IgD-negative memory B cell (primary cell): Measurements from ENCODE around the gene ATP5PB. TPM values are rescaled to one million over a fixed set of nuclear protein-coding genes. Genes with fewer than 3 reads are reported as not detected.

Source experiments
- H3K27ac Mint-ChIP-seq, 3 donors: one replicate each; pipeline ENCODE4 v1.8.0; 2020 to 2022; ENCODE audit warnings: mild to moderate bottlenecking in 3 of 3, mixed read lengths in 3 of 3, moderate library complexity in 1 of 3
- H3K27me3 Mint-ChIP-seq: one replicate; pipeline ENCODE4 v1.8.0; 2021; ENCODE audit warnings: mixed read lengths
- H3K36me3 Mint-ChIP-seq: one replicate; pipeline ENCODE4 v1.8.0; 2020; ENCODE audit warnings: mild to moderate bottlenecking, mixed read lengths
- H3K4me1 Mint-ChIP-seq, 3 donors: one replicate each; pipeline ENCODE4 v1.8.0; 2020 to 2022; ENCODE audit warnings: mixed read lengths in 3 of 3, mild to moderate bottlenecking in 1 of 3
- H3K4me3 Mint-ChIP-seq, 4 donors: one replicate each; pipeline ENCODE4 v1.8.0; 2020 to 2022; ENCODE audit warnings: mild to moderate bottlenecking in 4 of 4, mixed read lengths in 4 of 4, moderate library complexity in 3 of 4
- H3K9me3 Mint-ChIP-seq, 3 donors: one replicate each; pipeline ENCODE4 v1.8.0; 2020 to 2021; ENCODE audit warnings: mixed read lengths in 3 of 3, mild to moderate bottlenecking in 1 of 3
- polyA plus RNA-seq: library from polyadenylated mRNA; unstranded; fragments of 300-500 nt; fragmentation: Illumina TruSeq; gene quantifications from one replicate; pipeline ENCODE4 v1.2.3, GENCODE V29; 2021

Gene ATP5PB
- polyA plus RNA-seq, 1 donor from 2014 or later: 390 TPM

GRCh38 chr1:111436726-111437125 lies 12.5 kb upstream of the ATP5PB start:
- no peaks in the 10 kb centered on the region for H3K27me3 Mint-ChIP-seq
- no peaks in the 10 kb centered on the region for H3K36me3 Mint-ChIP-seq
- H3K4me1 Mint-ChIP-seq: peaks cover 5 to 10% (median 8%) of the 10 kb centered on the region in 3 donors
- H3K4me3 Mint-ChIP-seq: no peak overlapping the region
- H3K27ac Mint-ChIP-seq: peak overlapping the region in 2 of 3 donors; percentile 19 to 49
- H3K9me3 Mint-ChIP-seq: no peaks in the 10 kb centered on the region

- Mint-ChIP-seq H3K36me3 (no peaks in the 10 kb centered on the region), H3K27me3 (no peaks in the 10 kb centered on the region), H3K4me1 (peaks cover 5 to 12% (median 12%) of the 10 kb centered on the region in 3 donors), H3K27ac (no peak overlapping the region), H3K9me3 (no peaks in the 10 kb centered on the region), H3K4me3 (no peak overlapping the region)
These were observed 9.6 kb upstream of the ATP5PB start for GRCh38 chr1:111439461-111440351.

GRCh38 chr1:111441573-111442192 lies 7.6 kb upstream of the ATP5PB start:
- Mint-ChIP-seq H3K9me3 (no peaks in the 10 kb centered on the region), H3K27me3 (no peaks in the 10 kb centered on the region), H3K27ac (peak overlapping the region; percentile 53 to 78 (median 66)), H3K4me1 (peaks cover 13 to 18% (median 17%) of the 10 kb centered on the region in 3 donors), H3K36me3 (no peaks in the 10 kb centered on the region), H3K4me3 (peak overlapping the region in 1 of 4 donors; percentile 63)

- Mint-ChIP-seq H3K4me1 (peaks cover 18 to 24% (median 21%) of the 10 kb centered on the region in 3 donors), H3K4me3 (no peak overlapping the region), H3K27me3 (no peaks in the 10 kb centered on the region), H3K9me3 (no peaks in the 10 kb centered on the region), H3K36me3 (no peaks in the 10 kb centered on the region), H3K27ac (peak overlapping the region in 1 of 3 donors; percentile 50)
These were observed 6.8 kb upstream of the ATP5PB start for GRCh38 chr1:111442457-111442856.

- peak overlapping the region in 1 of 3 donors; percentile 63 for H3K27ac Mint-ChIP-seq
- H3K36me3 Mint-ChIP-seq: no peaks in the 10 kb centered on the region
- H3K4me3 Mint-ChIP-seq: peak overlapping the region in 1 of 4 donors; percentile 54
- peaks cover 28 to 33% (median 32%) of the 10 kb centered on the region in 3 donors for H3K4me1 Mint-ChIP-seq
- H3K27me3 Mint-ChIP-seq: no peaks in the 10 kb centered on the region
- H3K9me3 Mint-ChIP-seq: no peaks in the 10 kb centered on the region
These were observed 5.2 kb upstream of the ATP5PB start for GRCh38 chr1:111444031-111444430.

- Mint-ChIP-seq H3K4me3 (peak overlapping the region in 2 of 4 donors; percentile 84 to 99), H3K27ac (peak overlapping the region; percentile 20 to 47 (median 39)), H3K36me3 (peaks cover 8% of the 10 kb centered on the region), H3K27me3 (no peaks in the 10 kb centered on the region), H3K4me1 (peaks cover 43 to 44% (median 44%) of the 10 kb centered on the region in 3 donors), H3K9me3 (no peaks in the 10 kb centered on the region)
These were observed 2.7 kb upstream of the ATP5PB start for GRCh38 chr1:111446546-111446945.

GRCh38 chr1:111446967-111447892 lies 2.0 kb upstream of the ATP5PB start:
- Mint-ChIP-seq H3K36me3 (peaks cover 8% of the 10 kb centered on the region), H3K4me3 (peak overlapping the region; percentile 99 to 100 (median 100)), H3K4me1 (peaks cover 41 to 47% (median 47%) of the 10 kb centered on the region in 3 donors), H3K9me3 (no peaks in the 10 kb centered on the region), H3K27me3 (no peaks in the 10 kb centered on the region), H3K27ac (peak overlapping the region; percentile 20 to 93 (median 24))

GRCh38 chr1:111448482-111448917 lies 764 bp upstream of the ATP5PB start:
- Mint-ChIP-seq H3K4me3 (peak overlapping the region; percentile 99 to 100 (median 100)), H3K4me1 (peaks cover 41 to 50% (median 50%) of the 10 kb centered on the region in 3 donors), H3K9me3 (no peaks in the 10 kb centered on the region), H3K36me3 (peaks cover 8% of the 10 kb centered on the region), H3K27me3 (no peaks in the 10 kb centered on the region), H3K27ac (peak overlapping the region; percentile 93 to 99 (median 99))

GRCh38 chr1:111449703-111450017 lies 396 bp downstream of the ATP5PB start:
- Mint-ChIP-seq H3K27ac (peak overlapping the region; percentile 93 to 99 (median 99)), H3K27me3 (no peaks in the 10 kb centered on the region), H3K4me1 (peaks cover 42 to 55% (median 52%) of the 10 kb centered on the region in 3 donors), H3K4me3 (peak overlapping the region; percentile 99 to 100 (median 100)), H3K9me3 (no peaks in the 10 kb centered on the region), H3K36me3 (peaks cover 8% of the 10 kb centered on the region)

GRCh38 chr1:111450185-111450584 lies 921 bp downstream of the ATP5PB start:
- Mint-ChIP-seq H3K27me3 (no peaks in the 10 kb centered on the region), H3K36me3 (peaks cover 10% of the 10 kb centered on the region), H3K4me1 (peaks cover 46 to 59% (median 57%) of the 10 kb centered on the region in 3 donors), H3K4me3 (peak overlapping the region; percentile 99 to 100 (median 100)), H3K9me3 (no peaks in the 10 kb centered on the region), H3K27ac (peak overlapping the region; percentile 93 to 99 (median 99))

- no peaks in the 10 kb centered on the region for H3K9me3 Mint-ChIP-seq
- H3K4me1 Mint-ChIP-seq: peaks cover 33 to 49% (median 48%) of the 10 kb centered on the region in 3 donors
- H3K36me3 Mint-ChIP-seq: peaks cover 10% of the 10 kb centered on the region
- H3K4me3 Mint-ChIP-seq: no peak overlapping the region
- no peaks in the 10 kb centered on the region for H3K27me3 Mint-ChIP-seq
- H3K27ac Mint-ChIP-seq: no peak overlapping the region
These were observed 3.3 kb downstream of the ATP5PB start for GRCh38 chr1:111452581-111452980.

GRCh38 chr1:111453706-111454105 lies 4.4 kb downstream of the ATP5PB start:
- H3K27me3 Mint-ChIP-seq: no peaks in the 10 kb centered on the region
- peaks cover 26 to 41% (median 39%) of the 10 kb centered on the region in 3 donors for H3K4me1 Mint-ChIP-seq
- peaks cover 14% of the 10 kb centered on the region for H3K36me3 Mint-ChIP-seq
- H3K27ac Mint-ChIP-seq: no peak overlapping the region
- no peaks in the 10 kb centered on the region for H3K9me3 Mint-ChIP-seq
- H3K4me3 Mint-ChIP-seq: no peak overlapping the region

GRCh38 chr1:111454859-111455641 lies 5.8 kb downstream of the ATP5PB start:
- peaks cover 19 to 33% (median 32%) of the 10 kb centered on the region in 3 donors for H3K4me1 Mint-ChIP-seq
- no peaks in the 10 kb centered on the region for H3K27me3 Mint-ChIP-seq
- H3K9me3 Mint-ChIP-seq: no peaks in the 10 kb centered on the region
- peak overlapping the region in 2 of 4 donors; percentile 43 to 44 for H3K4me3 Mint-ChIP-seq
- peak overlapping the region; percentile 9 to 90 (median 45) for H3K27ac Mint-ChIP-seq
- peaks cover 11% of the 10 kb centered on the region for H3K36me3 Mint-ChIP-seq

GRCh38 chr1:111455642-111456031 lies 6.4 kb downstream of the ATP5PB start:
- H3K27ac Mint-ChIP-seq: peak overlapping the region in 2 of 3 donors; percentile 45 to 90

More at GRCh38 chr1:111455642-111456031, 6.4 kb downstream of the ATP5PB start:
- Mint-ChIP-seq H3K27me3 (no peaks in the 10 kb centered on the region), H3K4me1 (peaks cover 15 to 33% (median 31%) of the 10 kb centered on the region in 3 donors), H3K36me3 (peaks cover 12% of the 10 kb centered on the region), H3K4me3 (peak overlapping the region in 2 of 4 donors; percentile 5 to 43), H3K9me3 (no peaks in the 10 kb centered on the region)
